ENCODE results near the gene CHRDL2.

- no peak for TF ChIP-seq POLR2A (IDR thresholded peaks at IDR 0.05)
- TF ChIP-seq, protein P1, sequence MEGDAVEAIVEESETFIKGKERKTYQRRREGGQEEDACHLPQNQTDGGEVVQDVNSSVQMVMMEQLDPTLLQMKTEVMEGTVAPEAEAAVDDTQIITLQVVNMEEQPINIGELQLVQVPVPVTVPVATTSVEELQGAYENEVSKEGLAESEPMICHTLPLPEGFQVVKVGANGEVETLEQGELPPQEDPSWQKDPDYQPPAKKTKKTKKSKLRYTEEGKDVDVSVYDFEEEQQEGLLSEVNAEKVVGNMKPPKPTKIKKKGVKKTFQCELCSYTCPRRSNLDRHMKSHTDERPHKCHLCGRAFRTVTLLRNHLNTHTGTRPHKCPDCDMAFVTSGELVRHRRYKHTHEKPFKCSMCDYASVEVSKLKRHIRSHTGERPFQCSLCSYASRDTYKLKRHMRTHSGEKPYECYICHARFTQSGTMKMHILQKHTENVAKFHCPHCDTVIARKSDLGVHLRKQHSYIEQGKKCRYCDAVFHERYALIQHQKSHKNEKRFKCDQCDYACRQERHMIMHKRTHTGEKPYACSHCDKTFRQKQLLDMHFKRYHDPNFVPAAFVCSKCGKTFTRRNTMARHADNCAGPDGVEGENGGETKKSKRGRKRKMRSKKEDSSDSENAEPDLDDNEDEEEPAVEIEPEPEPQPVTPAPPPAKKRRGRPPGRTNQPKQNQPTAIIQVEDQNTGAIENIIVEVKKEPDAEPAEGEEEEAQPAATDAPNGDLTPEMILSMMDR (IDR thresholded peaks at IDR 0.05), result no peak
Measured at GRCh38 chr11:74777038-74777437, 45.8 kb upstream of the CHRDL2 start.

Data from testis (tissue), 2 donors.